Endothelial cell of umbilical vein (primary cell): Measurements from ENCODE around the gene C1orf116.

Experiments used
- CTCF ChIP-seq, 2 donors: IDR thresholded peaks; 1 replicate in 1 of 2; 2 replicates in 1 of 2; pipeline ENCODE4 v1.5.1; 2011; ENCODE audit warnings: low read length in 2 of 2, mild to moderate bottlenecking in 2 of 2, moderate library complexity in 2 of 2, control low read depth in 1 of 2, inconsistent platforms in 1 of 2, low read depth in 1 of 2; ENCODE audit not compliant: insufficient read depth in 1 of 2; ENCODE audit errors: extremely low read depth in 1 of 2
- EZH2 ChIP-seq: IDR thresholded peaks from 2 replicates; pipeline ENCODE4 v1.6.1; 2012; ENCODE audit warnings: borderline replicate concordance, low read depth, mild to moderate bottlenecking, moderate library complexity, low read length, inconsistent platforms; ENCODE audit not compliant: severe bottlenecking
- GATA2 ChIP-seq: IDR thresholded peaks from 2 replicates; pipeline ENCODE4 v1.7.0; 2011; ENCODE audit warnings: low read depth, mild to moderate bottlenecking, moderate library complexity, mixed read lengths, low read length; ENCODE audit not compliant: insufficient read length, insufficient read depth

GRCh38 chr1:207081088-207081487 lies 48.5 kb upstream of the C1orf116 start:
- TF ChIP-seq CTCF (IDR thresholded peaks at IDR 0.05; ENCODE audit: extremely low read depth in 1 of 2, insufficient read depth in 1 of 2, low read depth in 1 of 2, low read length in 2 of 2) (no peak), EZH2 (no peak), GATA2 (no peak)
